HepG2 (cell line): Measurements from ENCODE around the gene CLDN15. TPM values are rescaled to one million over a fixed set of nuclear protein-coding genes. Genes with fewer than 3 reads are reported as not detected.
A peak's percentile ranks its signal among the peaks of the same experiment; 100 is the strongest.

Experiments
- ARHGAP35 ChIP-seq: sonication (generic); formaldehyde crosslinking; IDR thresholded peaks from 2 replicates; pipeline ENCODE4 v1.9.0; 2022; ENCODE audit warnings: mild to moderate bottlenecking, inconsistent platforms, moderate library complexity, missing genetic modification reagents, borderline replicate concordance
- ATF3 ChIP-seq: sonication (generic); formaldehyde crosslinking; IDR thresholded peaks from 2 replicates; pipeline ENCODE4 v1.4.0; 2020; ENCODE audit warnings: missing genetic modification reagents
- BCL3 ChIP-seq: sonication (generic); formaldehyde crosslinking; IDR thresholded peaks from 2 replicates; pipeline ENCODE4 v1.5.1; 2020; ENCODE audit warnings: mild to moderate bottlenecking, missing genetic modification reagents, moderate library complexity
- BRCA1 ChIP-seq: sonication (generic); formaldehyde crosslinking; IDR thresholded peaks from 2 replicates; pipeline ENCODE4 v1.4.0; 2020; ENCODE audit warnings: missing genetic modification reagents
- ERF ChIP-seq: IDR thresholded peaks from 2 replicates; pipeline ENCODE4 v1.6.1; 2018; ENCODE audit warnings: missing biosample characterization, missing genetic modification reagents
- FOXM1 ChIP-seq: sonication (generic); formaldehyde crosslinking; IDR thresholded peaks from 2 replicates; pipeline ENCODE4 v1.5.0; 2020; ENCODE audit warnings: missing genetic modification reagents
- HHEX ChIP-seq: IDR thresholded peaks from 2 replicates; pipeline ENCODE4 v1.6.1; 2016; ENCODE audit warnings: control low read depth
- JUNB ChIP-seq: sonication (generic); formaldehyde crosslinking; IDR thresholded peaks from 2 replicates; pipeline ENCODE4 v1.8.0; 2022; ENCODE audit warnings: missing genetic modification reagents, mild to moderate bottlenecking, borderline replicate concordance
- KMT2B ChIP-seq: IDR thresholded peaks from 2 replicates; pipeline ENCODE4 v1.6.1; 2016; ENCODE audit warnings: missing genetic modification reagents, missing compliant biosample characterization
- MYC ChIP-seq: sonication (generic); formaldehyde crosslinking; IDR thresholded peaks from 2 replicates; pipeline ENCODE4 v1.9.0; 2021; ENCODE audit warnings: missing genetic modification reagents, borderline replicate concordance
- MZF1 ChIP-seq: sonication (generic); formaldehyde crosslinking; IDR thresholded peaks from 2 replicates; pipeline ENCODE4 v1.8.1; 2023; ENCODE audit warnings: mild to moderate bottlenecking, missing genetic modification reagents, borderline replicate concordance
- NFIB ChIP-seq: sonication (generic); formaldehyde crosslinking; IDR thresholded peaks from 2 replicates; pipeline ENCODE4 v1.9.0; 2021; ENCODE audit warnings: missing genetic modification reagents, mild to moderate bottlenecking, borderline replicate concordance
- NFIC ChIP-seq: IDR thresholded peaks from 2 replicates; pipeline ENCODE4 v1.6.1; 2012; ENCODE audit warnings: mild to moderate bottlenecking, low read length, inconsistent platforms
- NFKB2 ChIP-seq: sonication (generic); formaldehyde crosslinking; IDR thresholded peaks from 2 replicates; pipeline ENCODE4 v1.4.0; 2020; ENCODE audit warnings: missing genetic modification reagents, borderline replicate concordance
- NR3C1 ChIP-seq: sonication (generic); formaldehyde crosslinking; IDR thresholded peaks from 2 replicates; pipeline ENCODE4 v1.4.0; 2020; ENCODE audit warnings: missing genetic modification reagents
- PHF5A ChIP-seq: IDR thresholded peaks from one replicate; pipeline ENCODE4 v1.6.1; 2018; ENCODE audit warnings: low read depth, missing genetic modification reagents; ENCODE audit not compliant: unreplicated experiment
- PLRG1 ChIP-seq: fragments of 450-650 bp; conservative IDR thresholded peaks from 2 replicates; pipeline ENCODE4 v1.6.1; 2016
- RARG ChIP-seq: sonication (generic); formaldehyde crosslinking; IDR thresholded peaks from 2 replicates; pipeline ENCODE4 v1.4.0; 2020; ENCODE audit warnings: low read depth, mild to moderate bottlenecking, missing genetic modification reagents
- SNAI1 ChIP-seq: sonication (generic); formaldehyde crosslinking; IDR thresholded peaks from 2 replicates; pipeline ENCODE4 v1.5.0; 2020; ENCODE audit warnings: mild to moderate bottlenecking, missing genetic modification reagents, borderline replicate concordance
- SOX6 ChIP-seq, 2 experiments: fragments of 450-650 bp in 1 of 2; sonication (generic) in 1 of 2; formaldehyde crosslinking in 1 of 2; IDR thresholded peaks; 2 replicates each; pipeline versions ENCODE4 v1.4.0 to v1.6.1; 2017 to 2020; ENCODE audit warnings: antibody characterized with exemption in 1 of 2, mild to moderate bottlenecking in 1 of 2, missing genetic modification reagents in 1 of 2
- ZBTB34 ChIP-seq: sonication (generic); formaldehyde crosslinking; IDR thresholded peaks from 2 replicates; pipeline ENCODE4 v1.8.0; 2022; ENCODE audit warnings: mild to moderate bottlenecking, missing genetic modification reagents
- ZBTB7B ChIP-seq: sonication (generic); formaldehyde crosslinking; IDR thresholded peaks from 2 replicates; pipeline ENCODE4 v1.4.0; 2020; ENCODE audit warnings: missing genetic modification reagents
- ZNF30 ChIP-seq: sonication (generic); formaldehyde crosslinking; IDR thresholded peaks from 2 replicates; pipeline ENCODE4 v1.5.0; 2020; ENCODE audit warnings: mild to moderate bottlenecking, missing genetic modification reagents
- ZNF512B ChIP-seq: sonication (generic); formaldehyde crosslinking; IDR thresholded peaks from 2 replicates; pipeline ENCODE4 v1.5.1; 2020; ENCODE audit warnings: missing genetic modification reagents, mild to moderate bottlenecking, borderline replicate concordance
- ZNF713 ChIP-seq: sonication (generic); formaldehyde crosslinking; IDR thresholded peaks from 2 replicates; pipeline ENCODE4 v1.4.0; 2020; ENCODE audit warnings: mild to moderate bottlenecking, missing genetic modification reagents
- ZNF850 ChIP-seq: sonication (generic); formaldehyde crosslinking; conservative IDR thresholded peaks from 2 replicates; pipeline ENCODE4 v1.9.0; 2021; ENCODE audit warnings: mild to moderate bottlenecking, missing genetic modification reagents
- polyA plus RNA-seq, 8 experiments: library from polyadenylated mRNA; depleted of rRNA in 3 of 8; stranded (reverse) in 7 of 8; unstranded in 1 of 8; fragments of >200 nt; fragmentation: Illumina TruSeq in 4 of 8; extraction: Trizol in 4 of 8; gene quantifications; 2 replicates each; pipeline versions ENCODE4 v1.2.1 to v1.2.3, GENCODE V29; 2011 to 2016; ENCODE audit warnings: low read depth in 4 of 8, missing spikeins in 1 of 8, mixed read lengths in 1 of 8; ENCODE audit not compliant: insufficient read depth in 1 of 8
- total RNA-seq, 5 experiments: library from RNA; depleted of rRNA; stranded (reverse); fragments of >200 nt; fragmentation: Illumina TruSeq; extraction: Trizol; gene quantifications; 2 replicates each; pipeline ENCODE4 v1.2.3, GENCODE V29; 2016; ENCODE audit warnings: low read depth in 1 of 5

CLDN15 gene
- total and polyA plus RNA-seq, 2 of the 13 experiments (the other 11 are each of a cell fraction or from before 2014, with no cell fraction given): 7.1 to 17.8 TPM

GRCh38 chr7:101200862-101201599, 36.6 kb downstream of the CLDN15 start, which contains the start of gene MOGAT3 (continued):
- TF ChIP-seq PLRG1 (no peak), NFKB2 (peak; percentile 37; the same call in 1 of the 2 replicates), SOX6 (IDR thresholded peaks at IDR 0.05) (no peak), SOX6 (CRISPR knock-in tag; IDR thresholded peaks at IDR 0.05) (peak; percentile 81), ZNF512B (CRISPR knock-in tag) (no peak), KMT2B (CRISPR knock-in tag) (no peak), ZNF713 (CRISPR knock-in tag) (no peak), HHEX (CRISPR knock-in tag) (peak; percentile 61; the same call in 1 of the 2 replicates), ARHGAP35 (CRISPR knock-in tag) (no peak), FOXM1 (no peak), ZBTB34 (no peak), ATF3 (CRISPR knock-in tag) (peak; percentile 23; the same call in 1 of the 2 replicates), SNAI1 (no peak), ZBTB7B (peak; percentile 76), RARG (CRISPR knock-in tag) (no peak), BRCA1 (no peak; the same call in 1 of the 2 replicates), JUNB (no peak; the same call in 1 of the 2 replicates), BCL3 (CRISPR knock-in tag) (0 out of 2 replicates have a peak, but pooled peaks have one; percentile 33), NR3C1 (CRISPR knock-in tag) (no peak), ZNF30 (CRISPR knock-in tag) (no peak), MYC (peak; percentile 60; the same call in 1 of the 2 replicates), NFIC (no peak), MZF1 (CRISPR knock-in tag) (no peak), NFIB (no peak), ERF (CRISPR knock-in tag) (peak; percentile 95), ZNF850 (CRISPR knock-in tag) (no peak), PHF5A (CRISPR knock-in tag) (no peak)
